HepG2 (cell line): Measurements from ENCODE around the gene GTF3C5. TPM values are rescaled to one million over a fixed set of nuclear protein-coding genes. Genes with fewer than 3 reads are reported as not detected.

Experiments
- AGO1 ChIP-seq: fragments of 200-400 bp; formaldehyde crosslinking; IDR thresholded peaks from 2 replicates; pipeline ENCODE4 v1.6.1; 2017; ENCODE audit warnings: mild to moderate bottlenecking, low read depth, low read length, moderate library complexity; ENCODE audit not compliant: poor library complexity, severe bottlenecking
- AGO2 ChIP-seq: fragments of 200-400 bp; formaldehyde crosslinking; optimal IDR thresholded peaks from 2 replicates; pipeline ENCODE3; 2017; ENCODE audit warnings: mild to moderate bottlenecking, low read depth, low read length, moderate library complexity
- EHMT2 ChIP-seq: fragments of 200-600 bp; sonication (generic); IDR thresholded peaks from 2 replicates; pipeline ENCODE4 v1.7.0; 2017; ENCODE audit warnings: antibody characterized with exemption, low read depth, low read length, borderline replicate concordance
- ESRRA ChIP-seq: sonication (generic); formaldehyde crosslinking; IDR thresholded peaks from 2 replicates; pipeline ENCODE4 v1.5.1; 2020; ENCODE audit warnings: mild to moderate bottlenecking, low read depth, missing genetic modification reagents
- IRX3 ChIP-seq: sonication (generic); formaldehyde crosslinking; IDR thresholded peaks from 2 replicates; pipeline ENCODE4 v1.8.1; 2023; ENCODE audit warnings: mild to moderate bottlenecking, low read depth, missing genetic modification reagents, borderline replicate concordance
- MIXL1 ChIP-seq: IDR thresholded peaks from 2 replicates; pipeline ENCODE4 v1.6.1; 2016
- PAWR ChIP-seq: sonication (generic); formaldehyde crosslinking; IDR thresholded peaks from 2 replicates; pipeline ENCODE4 v1.4.0; 2020; ENCODE audit warnings: missing genetic modification reagents, mild to moderate bottlenecking, borderline replicate concordance
- SALL2 ChIP-seq: sonication (generic); formaldehyde crosslinking; IDR thresholded peaks from 2 replicates; pipeline ENCODE4 v1.8.1; 2023; ENCODE audit warnings: mild to moderate bottlenecking, missing genetic modification reagents, inconsistent platforms
- ZNF143 ChIP-seq: sonication (generic); formaldehyde crosslinking; IDR thresholded peaks from 2 replicates; pipeline ENCODE4 v1.4.0; 2020; ENCODE audit warnings: missing genetic modification reagents
- ZNF644 ChIP-seq: IDR thresholded peaks from 2 replicates; pipeline ENCODE4 v1.6.1; 2016; ENCODE audit warnings: low read depth
- ZNF709 ChIP-seq: sonication (generic); formaldehyde crosslinking; IDR thresholded peaks from 2 replicates; pipeline ENCODE4 v1.5.0; 2020; ENCODE audit warnings: mild to moderate bottlenecking, missing genetic modification reagents
- polyA plus RNA-seq, 8 experiments: library from polyadenylated mRNA; depleted of rRNA in 3 of 8; stranded (reverse) in 7 of 8; unstranded in 1 of 8; fragments of >200 nt; fragmentation: Illumina TruSeq in 4 of 8; extraction: Trizol in 4 of 8; gene quantifications; 2 replicates each; pipeline versions ENCODE4 v1.2.1 to v1.2.3, GENCODE V29; 2011 to 2016; ENCODE audit warnings: low read depth in 4 of 8, missing spikeins in 1 of 8, mixed read lengths in 1 of 8; ENCODE audit not compliant: insufficient read depth in 1 of 8
- total RNA-seq, 5 experiments: library from RNA; depleted of rRNA; stranded (reverse); fragments of >200 nt; fragmentation: Illumina TruSeq; extraction: Trizol; gene quantifications; 2 replicates each; pipeline ENCODE4 v1.2.3, GENCODE V29; 2016; ENCODE audit warnings: low read depth in 1 of 5
- TF ChIP-seq, protein P1 (sequence below): sonication (generic); formaldehyde crosslinking; IDR thresholded peaks from 2 replicates; pipeline ENCODE4 v1.5.0; 2020; ENCODE audit warnings: mild to moderate bottlenecking, missing genetic modification reagents, borderline replicate concordance
- TF ChIP-seq, protein P2 (sequence below): sonication (generic); formaldehyde crosslinking; IDR thresholded peaks from 2 replicates; pipeline ENCODE4 v1.8.0; 2022; ENCODE audit warnings: missing genetic modification reagents, mild to moderate bottlenecking, inconsistent platforms, borderline replicate concordance
- TF ChIP-seq, protein P3 (sequence below): sonication (generic); formaldehyde crosslinking; IDR thresholded peaks from 2 replicates; pipeline ENCODE4 v1.9.0; 2022; ENCODE audit warnings: low read depth, missing genetic modification reagents
- TF ChIP-seq, protein P4 (sequence below): sonication (generic); formaldehyde crosslinking; IDR thresholded peaks from 2 replicates; pipeline ENCODE4 v1.4.0; 2020; ENCODE audit warnings: low read depth, mild to moderate bottlenecking, missing genetic modification reagents

GTF3C5 gene
- total and polyA plus RNA-seq, 2 of the 13 experiments (the other 11 are each of a cell fraction or from before 2014, with no cell fraction given): 66.9 to 92.6 TPM

DNA sequence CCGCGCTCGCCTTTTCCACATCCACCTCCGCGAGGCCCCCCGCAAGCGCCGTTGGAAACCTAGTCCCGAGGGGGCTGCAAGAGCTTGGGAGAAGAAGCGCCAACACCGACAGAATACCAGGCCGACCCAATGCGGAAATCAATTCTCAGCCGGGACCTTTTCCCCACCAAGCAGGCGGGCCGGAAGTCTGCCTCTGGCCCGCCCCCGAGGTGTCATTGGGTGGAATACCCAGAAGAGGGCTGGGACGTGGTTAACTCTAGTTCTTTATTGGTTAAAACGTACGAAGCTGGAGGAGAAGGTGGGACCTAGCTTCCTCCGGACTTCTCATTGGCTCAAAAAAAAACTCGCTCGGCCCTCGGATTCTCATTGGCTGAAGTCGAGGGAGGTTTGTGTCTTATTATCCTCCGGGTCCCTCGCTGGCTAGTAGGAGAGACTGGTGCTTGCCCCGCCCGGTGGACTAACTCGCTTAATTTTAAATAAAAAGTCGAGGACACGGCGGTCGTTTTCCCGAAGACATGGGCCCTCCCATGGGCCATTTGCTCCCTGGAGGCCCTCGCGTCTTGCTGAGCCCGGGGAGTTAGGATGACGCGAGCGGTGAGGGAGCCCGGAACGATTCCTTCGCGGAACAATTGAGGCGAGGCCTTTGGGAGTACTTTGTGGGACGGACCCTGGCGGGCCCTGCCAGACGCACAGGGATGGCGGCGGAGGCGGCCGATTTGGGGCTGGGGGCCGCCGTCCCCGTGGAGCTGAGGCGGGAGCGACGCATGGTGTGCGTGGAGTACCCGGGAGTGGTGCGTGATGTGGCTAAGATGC, at the start of gene GTF3C5 (continued):
- TF ChIP-seq, protein P1, sequence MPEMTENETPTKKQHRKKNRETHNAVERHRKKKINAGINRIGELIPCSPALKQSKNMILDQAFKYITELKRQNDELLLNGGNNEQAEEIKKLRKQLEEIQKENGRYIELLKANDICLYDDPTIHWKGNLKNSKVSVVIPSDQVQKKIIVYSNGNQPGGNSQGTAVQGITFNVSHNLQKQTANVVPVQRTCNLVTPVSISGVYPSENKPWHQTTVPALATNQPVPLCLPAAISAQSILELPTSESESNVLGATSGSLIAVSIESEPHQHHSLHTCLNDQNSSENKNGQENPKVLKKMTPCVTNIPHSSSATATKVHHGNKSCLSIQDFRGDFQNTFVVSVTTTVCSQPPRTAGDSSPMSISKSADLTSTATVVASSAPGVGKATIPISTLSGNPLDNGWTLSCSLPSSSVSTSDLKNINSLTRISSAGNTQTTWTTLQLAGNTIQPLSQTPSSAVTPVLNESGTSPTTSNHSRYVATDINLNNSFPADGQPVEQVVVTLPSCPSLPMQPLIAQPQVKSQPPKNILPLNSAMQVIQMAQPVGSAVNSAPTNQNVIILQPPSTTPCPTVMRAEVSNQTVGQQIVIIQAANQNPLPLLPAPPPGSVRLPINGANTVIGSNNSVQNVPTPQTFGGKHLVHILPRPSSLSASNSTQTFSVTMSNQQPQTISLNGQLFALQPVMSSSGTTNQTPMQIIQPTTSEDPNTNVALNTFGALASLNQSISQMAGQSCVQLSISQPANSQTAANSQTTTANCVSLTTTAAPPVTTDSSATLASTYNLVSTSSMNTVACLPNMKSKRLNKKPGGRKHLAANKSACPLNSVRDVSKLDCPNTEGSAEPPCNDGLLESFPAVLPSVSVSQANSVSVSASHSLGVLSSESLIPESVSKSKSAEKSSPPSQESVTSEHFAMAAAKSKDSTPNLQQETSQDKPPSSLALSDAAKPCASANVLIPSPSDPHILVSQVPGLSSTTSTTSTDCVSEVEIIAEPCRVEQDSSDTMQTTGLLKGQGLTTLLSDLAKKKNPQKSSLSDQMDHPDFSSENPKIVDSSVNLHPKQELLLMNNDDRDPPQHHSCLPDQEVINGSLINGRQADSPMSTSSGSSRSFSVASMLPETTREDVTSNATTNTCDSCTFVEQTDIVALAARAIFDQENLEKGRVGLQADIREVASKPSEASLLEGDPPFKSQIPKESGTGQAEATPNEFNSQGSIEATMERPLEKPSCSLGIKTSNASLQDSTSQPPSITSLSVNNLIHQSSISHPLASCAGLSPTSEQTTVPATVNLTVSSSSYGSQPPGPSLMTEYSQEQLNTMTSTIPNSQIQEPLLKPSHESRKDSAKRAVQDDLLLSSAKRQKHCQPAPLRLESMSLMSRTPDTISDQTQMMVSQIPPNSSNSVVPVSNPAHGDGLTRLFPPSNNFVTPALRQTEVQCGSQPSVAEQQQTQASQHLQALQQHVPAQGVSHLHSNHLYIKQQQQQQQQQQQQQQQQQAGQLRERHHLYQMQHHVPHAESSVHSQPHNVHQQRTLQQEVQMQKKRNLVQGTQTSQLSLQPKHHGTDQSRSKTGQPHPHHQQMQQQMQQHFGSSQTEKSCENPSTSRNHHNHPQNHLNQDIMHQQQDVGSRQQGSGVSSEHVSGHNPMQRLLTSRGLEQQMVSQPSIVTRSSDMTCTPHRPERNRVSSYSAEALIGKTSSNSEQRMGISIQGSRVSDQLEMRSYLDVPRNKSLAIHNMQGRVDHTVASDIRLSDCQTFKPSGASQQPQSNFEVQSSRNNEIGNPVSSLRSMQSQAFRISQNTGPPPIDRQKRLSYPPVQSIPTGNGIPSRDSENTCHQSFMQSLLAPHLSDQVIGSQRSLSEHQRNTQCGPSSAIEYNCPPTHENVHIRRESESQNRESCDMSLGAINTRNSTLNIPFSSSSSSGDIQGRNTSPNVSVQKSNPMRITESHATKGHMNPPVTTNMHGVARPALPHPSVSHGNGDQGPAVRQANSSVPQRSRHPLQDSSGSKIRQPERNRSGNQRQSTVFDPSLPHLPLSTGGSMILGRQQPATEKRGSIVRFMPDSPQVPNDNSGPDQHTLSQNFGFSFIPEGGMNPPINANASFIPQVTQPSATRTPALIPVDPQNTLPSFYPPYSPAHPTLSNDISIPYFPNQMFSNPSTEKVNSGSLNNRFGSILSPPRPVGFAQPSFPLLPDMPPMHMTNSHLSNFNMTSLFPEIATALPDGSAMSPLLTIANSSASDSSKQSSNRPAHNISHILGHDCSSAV (CRISPR knock-in tag): no peak
- TF ChIP-seq, protein P2, sequence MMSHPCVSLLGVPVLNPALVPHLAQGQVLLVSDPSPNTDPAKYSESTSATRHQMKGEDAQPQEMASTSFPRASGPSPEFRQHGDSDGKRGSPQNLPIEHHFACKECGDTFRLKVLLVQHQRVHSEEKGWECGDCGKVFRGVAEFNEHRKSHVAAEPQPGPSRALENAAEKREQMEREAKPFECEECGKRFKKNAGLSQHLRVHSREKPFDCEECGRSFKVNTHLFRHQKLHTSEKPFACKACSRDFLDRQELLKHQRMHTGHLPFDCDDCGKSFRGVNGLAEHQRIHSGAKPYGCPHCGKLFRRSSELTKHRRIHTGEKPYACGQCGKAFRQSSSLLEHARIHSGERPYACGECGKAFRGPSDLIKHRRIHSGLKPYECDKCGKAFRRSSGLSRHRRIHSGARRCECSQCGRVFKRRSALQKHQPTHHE (CRISPR knock-in tag): no peak
- TF ChIP-seq MIXL1: no peak
- no peak for TF ChIP-seq ESRRA (CRISPR knock-in tag)
- TF ChIP-seq AGO1: peak; percentile 49
- no peak; the same call in 1 of the 2 replicates for TF ChIP-seq IRX3
- no peak for TF ChIP-seq ZNF143
- TF ChIP-seq SALL2 (CRISPR knock-in tag): peak; percentile 77
- TF ChIP-seq EHMT2: no peak
- no peak for TF ChIP-seq ZNF644 (CRISPR knock-in tag)
- TF ChIP-seq, protein P3, sequence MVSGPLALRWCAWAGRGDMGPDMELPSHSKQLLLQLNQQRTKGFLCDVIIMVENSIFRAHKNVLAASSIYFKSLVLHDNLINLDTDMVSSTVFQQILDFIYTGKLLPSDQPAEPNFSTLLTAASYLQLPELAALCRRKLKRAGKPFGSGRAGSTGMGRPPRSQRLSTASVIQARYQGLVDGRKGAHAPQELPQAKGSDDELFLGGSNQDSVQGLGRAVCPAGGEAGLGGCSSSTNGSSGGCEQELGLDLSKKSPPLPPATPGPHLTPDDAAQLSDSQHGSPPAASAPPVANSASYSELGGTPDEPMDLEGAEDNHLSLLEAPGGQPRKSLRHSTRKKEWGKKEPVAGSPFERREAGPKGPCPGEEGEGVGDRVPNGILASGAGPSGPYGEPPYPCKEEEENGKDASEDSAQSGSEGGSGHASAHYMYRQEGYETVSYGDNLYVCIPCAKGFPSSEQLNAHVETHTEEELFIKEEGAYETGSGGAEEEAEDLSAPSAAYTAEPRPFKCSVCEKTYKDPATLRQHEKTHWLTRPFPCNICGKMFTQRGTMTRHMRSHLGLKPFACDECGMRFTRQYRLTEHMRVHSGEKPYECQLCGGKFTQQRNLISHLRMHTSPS: 0 out of 2 replicates have a peak, but pooled peaks have one; percentile 35
- 0 out of 2 replicates have a peak, but pooled peaks have one; percentile 33 for TF ChIP-seq PAWR (CRISPR knock-in tag)
- TF ChIP-seq AGO2: peak; percentile 3
- TF ChIP-seq, protein P4, sequence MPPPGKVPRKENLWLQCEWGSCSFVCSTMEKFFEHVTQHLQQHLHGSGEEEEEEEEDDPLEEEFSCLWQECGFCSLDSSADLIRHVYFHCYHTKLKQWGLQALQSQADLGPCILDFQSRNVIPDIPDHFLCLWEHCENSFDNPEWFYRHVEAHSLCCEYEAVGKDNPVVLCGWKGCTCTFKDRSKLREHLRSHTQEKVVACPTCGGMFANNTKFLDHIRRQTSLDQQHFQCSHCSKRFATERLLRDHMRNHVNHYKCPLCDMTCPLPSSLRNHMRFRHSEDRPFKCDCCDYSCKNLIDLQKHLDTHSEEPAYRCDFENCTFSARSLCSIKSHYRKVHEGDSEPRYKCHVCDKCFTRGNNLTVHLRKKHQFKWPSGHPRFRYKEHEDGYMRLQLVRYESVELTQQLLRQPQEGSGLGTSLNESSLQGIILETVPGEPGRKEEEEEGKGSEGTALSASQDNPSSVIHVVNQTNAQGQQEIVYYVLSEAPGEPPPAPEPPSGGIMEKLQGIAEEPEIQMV (CRISPR knock-in tag): no peak
- 0 out of 2 replicates have a peak, but pooled peaks have one; percentile 63 for TF ChIP-seq ZNF709
